Ectodermal cell (in vitro differentiated cells): ENCODE data around the gene ERBB3.

Experiments used
- H3K27ac ChIP-seq: 2 replicates; pipeline ENCODE4 v1.7.0; 2013; ENCODE audit warnings: mild to moderate bottlenecking, low read depth, low read length; ENCODE audit not compliant: insufficient read depth, poor library complexity, severe bottlenecking
- H3K27me3 ChIP-seq: 2 replicates; pipeline ENCODE4 v1.7.0; 2013; ENCODE audit warnings: mild to moderate bottlenecking, low read length; ENCODE audit not compliant: insufficient read depth, control insufficient read depth, poor library complexity, severe bottlenecking
- H3K36me3 ChIP-seq: one replicate; pipeline ENCODE4 v1.7.0; 2013; ENCODE audit warnings: low read length; ENCODE audit not compliant: control insufficient read depth, insufficient read depth
- H3K4me1 ChIP-seq: one replicate; pipeline ENCODE4 v1.7.0; 2013; ENCODE audit warnings: low read length; ENCODE audit not compliant: control insufficient read depth, insufficient read depth
- H3K4me3 ChIP-seq: 2 replicates; pipeline ENCODE4 v1.7.0; 2013; ENCODE audit warnings: low read depth, low read length, control low read depth; ENCODE audit not compliant: insufficient read depth
- H3K9me3 ChIP-seq: 2 replicates; pipeline ENCODE4 v1.7.0; 2013; ENCODE audit warnings: mild to moderate bottlenecking, low read length, moderate library complexity; ENCODE audit not compliant: control insufficient read depth
- WGBS, 2 experiments: methylation state at CpG; one replicate each; pipeline ENCODE4 v1.1.7; 2013; ENCODE audit warnings: missing lambda C conversion rate in 2 of 2; 5-methylcytosine and 5-hydroxymethylcytosine counted together

The ERBB3 gene

GRCh38 chr12:56097738-56098137, 17.8 kb downstream of the ERBB3 start:
- H3K9me3 ChIP-seq, result no peaks in the 10 kb centered on the region
- no peaks in the 10 kb centered on the region for H3K27me3 ChIP-seq
- H3K27ac ChIP-seq, result no peak overlapping the region
- no peaks in the 10 kb centered on the region for H3K4me1 ChIP-seq
- no peaks in the 10 kb centered on the region for H3K36me3 ChIP-seq
- H3K4me3 ChIP-seq, result no peak overlapping the region
- WGBS, 2 experiments, result 94 to 97% methylated on average over 6 of the region's 6 CpGs

GRCh38 chr12:56098592-56098991, 18.6 kb downstream of the ERBB3 start:
- 91 to 96% methylated on average over 3 of the region's 3 CpGs for WGBS, 2 experiments
- H3K27me3 ChIP-seq, result no peaks in the 10 kb centered on the region
- H3K36me3 ChIP-seq, result no peaks in the 10 kb centered on the region
- no peak overlapping the region for H3K4me3 ChIP-seq
- H3K9me3 ChIP-seq, result no peaks in the 10 kb centered on the region
- no peak overlapping the region for H3K27ac ChIP-seq
- no peaks in the 10 kb centered on the region for H3K4me1 ChIP-seq

GRCh38 chr12:56099787-56100186, 19.8 kb downstream of the ERBB3 start:
- no peak overlapping the region for H3K27ac ChIP-seq
- no peaks in the 10 kb centered on the region for H3K9me3 ChIP-seq
- WGBS, 2 experiments, result 91 to 95% methylated on average over 4 of the region's 4 CpGs
- H3K4me1 ChIP-seq, result no peaks in the 10 kb centered on the region
- no peaks in the 10 kb centered on the region for H3K27me3 ChIP-seq
- H3K36me3 ChIP-seq, result no peaks in the 10 kb centered on the region
- no peak overlapping the region for H3K4me3 ChIP-seq

GRCh38 chr12:56101045-56101444, 21.1 kb downstream of the ERBB3 start:
- no peak overlapping the region for H3K27ac ChIP-seq
- no peaks in the 10 kb centered on the region for H3K27me3 ChIP-seq
- no peaks in the 10 kb centered on the region for H3K36me3 ChIP-seq
- 96% methylated on average over 14 of the region's 14 CpGs for WGBS, 2 experiments
- no peaks in the 10 kb centered on the region for H3K9me3 ChIP-seq
- no peak overlapping the region for H3K4me3 ChIP-seq
- peaks cover 9% of the 10 kb centered on the region for H3K4me1 ChIP-seq

GRCh38 chr12:56102683-56103065, 22.7 kb downstream of the ERBB3 start:
- Histone ChIP-seq H3K4me1 (peaks cover 11% of the 10 kb centered on the region), H3K27me3 (no peaks in the 10 kb centered on the region), H3K4me3 (no peak overlapping the region), H3K27ac (no peak overlapping the region), H3K36me3 (peaks cover 8% of the 10 kb centered on the region), H3K9me3 (no peaks in the 10 kb centered on the region)
- WGBS, 2 experiments, result 86 to 88% methylated on average over 1 of the region's 1 CpG

GRCh38 chr12:56103066-56103711, 23.2 kb downstream of the ERBB3 start:
- no peak overlapping the region for H3K27ac ChIP-seq
- no peaks in the 10 kb centered on the region for H3K27me3 ChIP-seq
- no peaks in the 10 kb centered on the region for H3K9me3 ChIP-seq
- peaks cover 11% of the 10 kb centered on the region for H3K4me1 ChIP-seq
- peaks cover 13% of the 10 kb centered on the region for H3K36me3 ChIP-seq
- 89 to 92% methylated on average over 6 of the region's 6 CpGs for WGBS, 2 experiments
- peak overlapping the region; percentile 92 for H3K4me3 ChIP-seq

GRCh38 chr12:56103823-56104108, 23.8 kb downstream of the ERBB3 start:
- H3K9me3 ChIP-seq, result no peaks in the 10 kb centered on the region
- H3K4me1 ChIP-seq, result peaks cover 11% of the 10 kb centered on the region
- H3K4me3 ChIP-seq, result peak overlapping the region; percentile 92
- no peaks in the 10 kb centered on the region for H3K27me3 ChIP-seq
- H3K27ac ChIP-seq, result peak overlapping the region; percentile 17
- WGBS, 2 experiments, result 10 to 14% methylated on average over 8 of the region's 8 CpGs
- peaks cover 18% of the 10 kb centered on the region for H3K36me3 ChIP-seq

- no peaks in the 10 kb centered on the region for H3K27me3 ChIP-seq
- H3K4me1 ChIP-seq, result peaks cover 11% of the 10 kb centered on the region
- H3K36me3 ChIP-seq, result peaks cover 21% of the 10 kb centered on the region
- peak within 1 kb of the TSS; percentile 17 for H3K27ac ChIP-seq
- peak within 1 kb of the TSS; percentile 92 for H3K4me3 ChIP-seq
- no peaks in the 10 kb centered on the region for H3K9me3 ChIP-seq
- WGBS, 2 experiments, result 0% methylated on average over 60 of the region's 60 CpGs
Observed at GRCh38 chr12:56104109-56104814, 24.3 kb downstream of the ERBB3 start, which contains the start of gene PA2G4. TSS of gene PA2G4 (plus strand) at chr12:56104559. CDS start at chr12:56104738, 179 bp downstream.

- Histone ChIP-seq H3K27ac (peak overlapping the region; percentile 0), H3K9me3 (no peaks in the 10 kb centered on the region), H3K4me1 (peaks cover 11% of the 10 kb centered on the region), H3K36me3 (peaks cover 29% of the 10 kb centered on the region), H3K4me3 (peak overlapping the region; percentile 92), H3K27me3 (no peaks in the 10 kb centered on the region)
- WGBS, 2 experiments, result 1% methylated on average over 39 to 40 of the region's 40 CpGs
Observed at GRCh38 chr12:56104815-56105608, 25.0 kb downstream of the ERBB3 start.

- Histone ChIP-seq H3K27me3 (no peaks in the 10 kb centered on the region), H3K27ac (no peak overlapping the region), H3K4me1 (peaks cover 11% of the 10 kb centered on the region), H3K4me3 (peak overlapping the region; percentile 92), H3K9me3 (no peaks in the 10 kb centered on the region), H3K36me3 (peaks cover 33% of the 10 kb centered on the region)
- WGBS, 2 experiments, result 57 to 58% methylated on average over 2 of the region's 2 CpGs
Observed at GRCh38 chr12:56105609-56105902, 25.6 kb downstream of the ERBB3 start.
